K562 (cell line): ENCODE data around the gene MCCD1. TPM values are rescaled to one million over a fixed set of nuclear protein-coding genes. Genes with fewer than 3 reads are reported as not detected.

ENCODE experiments used
- EHMT2 ChIP-seq: fragments of 450-650 bp; IDR thresholded peaks from 2 replicates; pipeline ENCODE4 v1.6.1; 2018; ENCODE audit warnings: antibody characterized with exemption
- KDM2B ChIP-seq: fragments of 250-450 bp; sonication (Bioruptor Pico); IDR thresholded peaks from 2 replicates; pipeline ENCODE4 v1.8.0; 2021; ENCODE audit warnings: mild to moderate bottlenecking, moderate library complexity
- MAFK ChIP-seq: IDR thresholded peaks from 2 replicates; pipeline ENCODE4 v1.6.1; 2011; ENCODE audit warnings: low read length, improper control_type of control experiment
- RNF2 ChIP-seq: sonication (generic); IDR thresholded peaks from 2 replicates; pipeline ENCODE4 v1.6.1; 2016
- ZNF76 ChIP-seq: fragments of 250-450 bp; sonication (Bioruptor Pico); IDR thresholded peaks from 2 replicates; pipeline ENCODE4 v1.4.0; 2020; ENCODE audit warnings: mild to moderate bottlenecking, moderate library complexity, borderline replicate concordance
- polyA plus RNA-seq, 8 experiments: library from polyadenylated mRNA; depleted of rRNA in 4 of 8; stranded (reverse) in 5 of 8; unstranded in 3 of 8; fragments of >200 nt; fragmentation: Nextera tagmentation in 2 of 8; fragmentation: Illumina TruSeq in 1 of 8; extraction: Ambion mirVana in 2 of 8; extraction: Trizol in 1 of 8; gene quantifications; 2 replicates each; pipeline versions ENCODE4 v1.2.1 to v1.2.3, GENCODE V29; 2011 to 2014; ENCODE audit warnings: inconsistent platforms in 1 of 8, missing spikeins in 1 of 8
- total RNA-seq, 7 experiments: library from RNA; depleted of rRNA in 6 of 7; stranded (reverse); fragments of >200 nt in 6 of 7; fragmentation: Illumina TruSeq in 2 of 7; extraction: Trizol in 2 of 7; gene quantifications; 2 replicates each; pipeline versions ENCODE4 v1.2.1 to v1.2.3, GENCODE V29; 2011 to 2021; ENCODE audit warnings: low replicate concordance in 1 of 7
- TF ChIP-seq, protein P1 (sequence below): sonication (generic); formaldehyde crosslinking; IDR thresholded peaks from 2 replicates; pipeline ENCODE4 v1.8.0; 2022; ENCODE audit warnings: mild to moderate bottlenecking, missing genetic modification reagents
- TF ChIP-seq, protein P2 (sequence below): sonication (generic); formaldehyde crosslinking; IDR thresholded peaks from 2 replicates; pipeline ENCODE4 v1.8.0; 2022; ENCODE audit warnings: missing genetic modification reagents, mild to moderate bottlenecking, borderline replicate concordance
- TF ChIP-seq, protein P3 (sequence below): IDR thresholded peaks from 3 replicates; pipeline ENCODE4 v1.6.1; 2011; ENCODE audit warnings: borderline replicate concordance, mild to moderate bottlenecking; ENCODE audit not compliant: insufficient read length, insufficient read depth
- TF ChIP-seq, protein P4 (sequence below): fragments of 450-650 bp; IDR thresholded peaks from 2 replicates; pipeline ENCODE4 v1.6.1; 2016
- TF ChIP-seq, protein P5 (sequence below), 2 experiments: fragments of 450-650 bp; formaldehyde crosslinking in 1 of 2; IDR thresholded peaks; 2 replicates each; pipeline versions ENCODE4 v1.4.0 to v1.6.1; 2014 to 2020; ENCODE audit warnings: mild to moderate bottlenecking in 2 of 2, borderline replicate concordance in 1 of 2, low read depth in 1 of 2

MCCD1 gene
- total and polyA plus RNA-seq, 9 of the 15 experiments (the other 6 are each of a cell fraction or from before 2014, with no cell fraction given): not detected

DNA sequence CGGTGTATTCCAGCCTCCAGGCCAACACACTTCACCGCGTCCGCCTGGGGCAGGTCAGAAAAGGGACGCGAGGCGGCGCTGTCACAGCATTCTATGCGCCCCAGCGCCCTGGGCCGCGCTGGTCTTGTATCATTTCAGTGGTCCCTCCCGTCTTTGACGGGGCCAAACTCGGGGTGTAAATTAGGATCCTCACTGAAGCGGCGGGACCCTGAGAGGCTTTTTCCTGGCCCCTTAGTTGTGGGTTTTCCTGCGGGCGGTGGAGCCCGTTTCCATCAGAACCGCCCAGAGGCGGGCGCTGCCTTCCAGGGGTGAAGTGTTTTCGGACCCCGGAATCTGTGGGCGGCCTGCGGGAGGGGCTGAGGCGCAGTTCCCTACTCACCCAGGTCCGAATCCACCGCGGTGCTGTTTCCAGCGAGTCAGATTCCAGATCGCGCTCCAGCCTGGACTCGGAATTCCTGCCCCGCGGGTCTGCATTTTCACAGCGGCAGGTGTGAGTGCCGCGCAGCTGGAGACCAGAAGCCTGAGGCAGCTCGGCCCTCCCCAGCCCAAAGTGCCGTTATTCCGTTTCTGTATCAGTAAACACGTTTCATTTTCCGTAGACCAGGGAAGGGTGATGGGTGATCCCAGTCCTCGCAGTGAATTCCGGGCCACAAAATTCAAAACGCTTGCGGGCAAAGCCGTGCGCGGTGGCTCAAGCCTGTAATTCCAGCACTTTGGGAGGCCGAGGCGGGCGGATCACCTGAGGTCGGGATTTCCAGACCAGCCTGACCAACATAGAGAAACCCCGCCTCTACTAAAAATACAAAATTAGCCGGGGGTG lies 34.7 kb upstream of the MCCD1 start (continued):
- TF ChIP-seq, protein P1, sequence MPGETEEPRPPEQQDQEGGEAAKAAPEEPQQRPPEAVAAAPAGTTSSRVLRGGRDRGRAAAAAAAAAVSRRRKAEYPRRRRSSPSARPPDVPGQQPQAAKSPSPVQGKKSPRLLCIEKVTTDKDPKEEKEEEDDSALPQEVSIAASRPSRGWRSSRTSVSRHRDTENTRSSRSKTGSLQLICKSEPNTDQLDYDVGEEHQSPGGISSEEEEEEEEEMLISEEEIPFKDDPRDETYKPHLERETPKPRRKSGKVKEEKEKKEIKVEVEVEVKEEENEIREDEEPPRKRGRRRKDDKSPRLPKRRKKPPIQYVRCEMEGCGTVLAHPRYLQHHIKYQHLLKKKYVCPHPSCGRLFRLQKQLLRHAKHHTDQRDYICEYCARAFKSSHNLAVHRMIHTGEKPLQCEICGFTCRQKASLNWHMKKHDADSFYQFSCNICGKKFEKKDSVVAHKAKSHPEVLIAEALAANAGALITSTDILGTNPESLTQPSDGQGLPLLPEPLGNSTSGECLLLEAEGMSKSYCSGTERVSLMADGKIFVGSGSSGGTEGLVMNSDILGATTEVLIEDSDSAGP (CRISPR knock-in tag): no peak
- no peak for TF ChIP-seq MAFK
- TF ChIP-seq RNF2: no peak
- TF ChIP-seq, protein P2, sequence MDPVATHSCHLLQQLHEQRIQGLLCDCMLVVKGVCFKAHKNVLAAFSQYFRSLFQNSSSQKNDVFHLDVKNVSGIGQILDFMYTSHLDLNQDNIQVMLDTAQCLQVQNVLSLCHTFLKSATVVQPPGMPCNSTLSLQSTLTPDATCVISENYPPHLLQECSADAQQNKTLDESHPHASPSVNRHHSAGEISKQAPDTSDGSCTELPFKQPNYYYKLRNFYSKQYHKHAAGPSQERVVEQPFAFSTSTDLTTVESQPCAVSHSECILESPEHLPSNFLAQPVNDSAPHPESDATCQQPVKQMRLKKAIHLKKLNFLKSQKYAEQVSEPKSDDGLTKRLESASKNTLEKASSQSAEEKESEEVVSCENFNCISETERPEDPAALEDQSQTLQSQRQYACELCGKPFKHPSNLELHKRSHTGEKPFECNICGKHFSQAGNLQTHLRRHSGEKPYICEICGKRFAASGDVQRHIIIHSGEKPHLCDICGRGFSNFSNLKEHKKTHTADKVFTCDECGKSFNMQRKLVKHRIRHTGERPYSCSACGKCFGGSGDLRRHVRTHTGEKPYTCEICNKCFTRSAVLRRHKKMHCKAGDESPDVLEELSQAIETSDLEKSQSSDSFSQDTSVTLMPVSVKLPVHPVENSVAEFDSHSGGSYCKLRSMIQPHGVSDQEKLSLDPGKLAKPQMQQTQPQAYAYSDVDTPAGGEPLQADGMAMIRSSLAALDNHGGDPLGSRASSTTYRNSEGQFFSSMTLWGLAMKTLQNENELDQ (CRISPR knock-in tag): no peak
- TF ChIP-seq, protein P3, sequence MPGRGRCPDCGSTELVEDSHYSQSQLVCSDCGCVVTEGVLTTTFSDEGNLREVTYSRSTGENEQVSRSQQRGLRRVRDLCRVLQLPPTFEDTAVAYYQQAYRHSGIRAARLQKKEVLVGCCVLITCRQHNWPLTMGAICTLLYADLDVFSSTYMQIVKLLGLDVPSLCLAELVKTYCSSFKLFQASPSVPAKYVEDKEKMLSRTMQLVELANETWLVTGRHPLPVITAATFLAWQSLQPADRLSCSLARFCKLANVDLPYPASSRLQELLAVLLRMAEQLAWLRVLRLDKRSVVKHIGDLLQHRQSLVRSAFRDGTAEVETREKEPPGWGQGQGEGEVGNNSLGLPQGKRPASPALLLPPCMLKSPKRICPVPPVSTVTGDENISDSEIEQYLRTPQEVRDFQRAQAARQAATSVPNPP: no peak
- TF ChIP-seq, protein P4, sequence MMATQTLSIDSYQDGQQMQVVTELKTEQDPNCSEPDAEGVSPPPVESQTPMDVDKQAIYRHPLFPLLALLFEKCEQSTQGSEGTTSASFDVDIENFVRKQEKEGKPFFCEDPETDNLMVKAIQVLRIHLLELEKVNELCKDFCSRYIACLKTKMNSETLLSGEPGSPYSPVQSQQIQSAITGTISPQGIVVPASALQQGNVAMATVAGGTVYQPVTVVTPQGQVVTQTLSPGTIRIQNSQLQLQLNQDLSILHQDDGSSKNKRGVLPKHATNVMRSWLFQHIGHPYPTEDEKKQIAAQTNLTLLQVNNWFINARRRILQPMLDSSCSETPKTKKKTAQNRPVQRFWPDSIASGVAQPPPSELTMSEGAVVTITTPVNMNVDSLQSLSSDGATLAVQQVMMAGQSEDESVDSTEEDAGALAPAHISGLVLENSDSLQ: 0 out of 2 replicates have a peak, but pooled peaks have one; percentile 14
- TF ChIP-seq, protein P5, sequence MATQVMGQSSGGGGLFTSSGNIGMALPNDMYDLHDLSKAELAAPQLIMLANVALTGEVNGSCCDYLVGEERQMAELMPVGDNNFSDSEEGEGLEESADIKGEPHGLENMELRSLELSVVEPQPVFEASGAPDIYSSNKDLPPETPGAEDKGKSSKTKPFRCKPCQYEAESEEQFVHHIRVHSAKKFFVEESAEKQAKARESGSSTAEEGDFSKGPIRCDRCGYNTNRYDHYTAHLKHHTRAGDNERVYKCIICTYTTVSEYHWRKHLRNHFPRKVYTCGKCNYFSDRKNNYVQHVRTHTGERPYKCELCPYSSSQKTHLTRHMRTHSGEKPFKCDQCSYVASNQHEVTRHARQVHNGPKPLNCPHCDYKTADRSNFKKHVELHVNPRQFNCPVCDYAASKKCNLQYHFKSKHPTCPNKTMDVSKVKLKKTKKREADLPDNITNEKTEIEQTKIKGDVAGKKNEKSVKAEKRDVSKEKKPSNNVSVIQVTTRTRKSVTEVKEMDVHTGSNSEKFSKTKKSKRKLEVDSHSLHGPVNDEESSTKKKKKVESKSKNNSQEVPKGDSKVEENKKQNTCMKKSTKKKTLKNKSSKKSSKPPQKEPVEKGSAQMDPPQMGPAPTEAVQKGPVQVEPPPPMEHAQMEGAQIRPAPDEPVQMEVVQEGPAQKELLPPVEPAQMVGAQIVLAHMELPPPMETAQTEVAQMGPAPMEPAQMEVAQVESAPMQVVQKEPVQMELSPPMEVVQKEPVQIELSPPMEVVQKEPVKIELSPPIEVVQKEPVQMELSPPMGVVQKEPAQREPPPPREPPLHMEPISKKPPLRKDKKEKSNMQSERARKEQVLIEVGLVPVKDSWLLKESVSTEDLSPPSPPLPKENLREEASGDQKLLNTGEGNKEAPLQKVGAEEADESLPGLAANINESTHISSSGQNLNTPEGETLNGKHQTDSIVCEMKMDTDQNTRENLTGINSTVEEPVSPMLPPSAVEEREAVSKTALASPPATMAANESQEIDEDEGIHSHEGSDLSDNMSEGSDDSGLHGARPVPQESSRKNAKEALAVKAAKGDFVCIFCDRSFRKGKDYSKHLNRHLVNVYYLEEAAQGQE (IDR thresholded peaks at IDR 0.05; ENCODE audit: borderline replicate concordance): peak; percentile 85; the same call in 1 of the 2 replicates
- TF ChIP-seq, protein P5 (CRISPR knock-in tag; IDR thresholded peaks at IDR 0.05; ENCODE audit: low read depth): no peak; the same call in 1 of the 2 replicates
- TF ChIP-seq EHMT2: no peak
- TF ChIP-seq ZNF76 (CRISPR knock-in tag): no peak
- TF ChIP-seq KDM2B (CRISPR knock-in tag): no peak; the same call in none of the 2 replicates
